Panc1 (cell line): ENCODE data around the gene BABAM2.

ENCODE experiments used
- POLR2AphosphoS5 ChIP-seq: IDR thresholded peaks from 2 replicates; pipeline ENCODE4 v1.6.1; 2012; ENCODE audit warnings: mild to moderate bottlenecking, low read depth, low read length, moderate library complexity
- TF ChIP-seq, protein P1 (sequence below): fragments of 450-650 bp; IDR thresholded peaks from 2 replicates; pipeline ENCODE4 v1.5.1; 2017; ENCODE audit warnings: mild to moderate bottlenecking

DNA sequence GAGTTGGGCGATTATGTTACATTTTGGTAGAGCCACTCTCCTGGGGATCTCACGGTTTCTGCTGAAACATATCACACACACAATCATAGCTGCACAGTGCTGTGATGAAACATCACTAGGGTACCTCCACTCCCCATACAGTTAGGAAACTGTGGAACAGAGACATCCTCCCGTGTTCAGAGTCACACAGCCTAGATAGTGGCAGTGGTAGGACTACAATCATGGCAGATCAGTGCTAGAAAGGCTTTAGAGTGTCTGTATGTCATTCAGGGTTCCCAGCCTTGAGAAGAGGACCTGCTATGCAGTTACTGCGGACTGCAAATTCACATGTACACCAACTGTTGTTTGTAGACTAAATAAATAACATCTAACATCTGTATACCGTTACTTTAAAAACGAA is 291.8 kb downstream of the BABAM2 start:
- TF ChIP-seq, protein P1, sequence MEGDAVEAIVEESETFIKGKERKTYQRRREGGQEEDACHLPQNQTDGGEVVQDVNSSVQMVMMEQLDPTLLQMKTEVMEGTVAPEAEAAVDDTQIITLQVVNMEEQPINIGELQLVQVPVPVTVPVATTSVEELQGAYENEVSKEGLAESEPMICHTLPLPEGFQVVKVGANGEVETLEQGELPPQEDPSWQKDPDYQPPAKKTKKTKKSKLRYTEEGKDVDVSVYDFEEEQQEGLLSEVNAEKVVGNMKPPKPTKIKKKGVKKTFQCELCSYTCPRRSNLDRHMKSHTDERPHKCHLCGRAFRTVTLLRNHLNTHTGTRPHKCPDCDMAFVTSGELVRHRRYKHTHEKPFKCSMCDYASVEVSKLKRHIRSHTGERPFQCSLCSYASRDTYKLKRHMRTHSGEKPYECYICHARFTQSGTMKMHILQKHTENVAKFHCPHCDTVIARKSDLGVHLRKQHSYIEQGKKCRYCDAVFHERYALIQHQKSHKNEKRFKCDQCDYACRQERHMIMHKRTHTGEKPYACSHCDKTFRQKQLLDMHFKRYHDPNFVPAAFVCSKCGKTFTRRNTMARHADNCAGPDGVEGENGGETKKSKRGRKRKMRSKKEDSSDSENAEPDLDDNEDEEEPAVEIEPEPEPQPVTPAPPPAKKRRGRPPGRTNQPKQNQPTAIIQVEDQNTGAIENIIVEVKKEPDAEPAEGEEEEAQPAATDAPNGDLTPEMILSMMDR, result no peak
- no peak for TF ChIP-seq POLR2AphosphoS5
